MV-4-11 (cell line): ENCODE measurements around the gene RSPH9.

ENCODE experiments used
- DNase-seq: peaks from one replicate; lab custom pipeline; 2025; lab: John Stamatoyannopoulos, UW

Gene RSPH9

GRCh38 chr6:43668151-43669028, 23.6 kb downstream of the RSPH9 start:
- DNase-seq, result peak; percentile 64

- DNase-seq, result no peak
These were observed 24.4 kb downstream of the RSPH9 start for GRCh38 chr6:43669050-43669921.

DNA sequence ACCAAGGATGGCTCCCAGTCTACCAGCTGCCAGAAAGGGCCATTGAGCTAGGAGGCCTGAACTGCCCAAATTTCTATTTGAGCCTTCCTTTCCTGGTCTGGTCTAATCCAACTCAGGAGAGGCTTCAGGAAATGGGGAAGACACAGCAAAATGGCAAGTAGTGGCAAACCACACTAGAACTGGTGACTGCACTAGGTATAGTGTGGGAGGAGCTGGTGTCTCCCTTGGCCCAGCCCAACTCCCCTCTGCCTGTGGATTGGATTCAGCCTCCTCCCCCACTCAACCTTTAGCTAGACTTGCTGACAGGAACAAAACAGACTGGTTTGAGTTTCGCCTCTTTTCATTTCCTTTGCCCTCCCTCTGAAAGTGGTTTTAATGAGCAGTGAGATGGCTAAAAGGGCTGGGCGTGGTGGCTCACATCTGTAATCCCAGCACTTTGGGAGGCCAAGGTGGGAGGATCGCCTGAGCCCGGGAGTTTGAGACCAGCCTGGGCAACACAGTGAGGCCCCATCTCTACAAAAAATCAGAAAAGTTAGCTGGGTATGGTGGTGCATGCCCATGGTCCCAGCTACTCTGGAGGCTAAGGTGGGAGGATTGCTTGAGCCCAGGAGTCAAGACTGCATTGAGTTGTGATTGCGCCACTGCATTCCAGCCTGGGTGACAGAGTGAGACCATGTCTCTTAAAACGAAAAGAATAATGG, 25.2 kb downstream of the RSPH9 start:
- DNase-seq, result peak; percentile 63

- no peak for DNase-seq
These were observed 25.8 kb downstream of the RSPH9 start for GRCh38 chr6:43670623-43670986.

DNA sequence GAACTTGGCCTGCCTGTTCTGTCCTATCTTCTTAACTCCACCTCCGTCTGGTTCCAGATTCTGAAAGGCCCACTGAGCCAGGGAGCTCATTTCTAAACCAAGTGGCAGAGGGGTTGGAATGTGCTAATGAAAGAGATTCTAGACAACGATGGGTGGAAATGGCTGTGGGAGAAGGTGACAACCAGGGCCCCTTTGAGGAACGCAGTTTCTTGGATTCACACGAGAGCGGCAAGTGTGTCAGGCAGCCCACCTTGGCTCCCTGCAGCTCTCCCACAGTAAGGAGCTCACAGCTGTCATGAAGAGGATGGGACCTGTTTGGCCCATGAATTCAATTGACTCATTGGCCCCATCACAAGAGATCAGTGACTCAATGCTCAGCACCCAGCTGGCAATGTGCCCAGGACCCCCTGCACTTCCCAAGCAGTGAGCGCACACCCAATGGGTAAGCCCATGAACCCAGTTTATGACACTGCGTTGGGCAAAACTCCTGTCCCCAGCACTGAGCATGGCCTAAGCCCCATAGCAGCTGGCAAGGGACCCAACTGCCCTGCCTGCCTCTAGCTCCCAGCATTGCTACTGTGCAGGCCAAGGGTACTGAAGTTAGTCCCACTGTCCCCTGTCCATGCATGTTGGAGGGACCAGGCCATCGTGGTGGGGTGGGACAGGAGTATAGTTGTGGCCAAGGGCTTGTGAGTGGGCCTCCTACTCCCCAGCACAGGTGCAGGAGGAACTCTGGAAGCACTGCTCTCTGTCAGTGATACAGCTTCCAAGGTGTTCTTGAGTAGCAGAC, 26.4 kb downstream of the RSPH9 start:
- DNase-seq, result no peak

DNA sequence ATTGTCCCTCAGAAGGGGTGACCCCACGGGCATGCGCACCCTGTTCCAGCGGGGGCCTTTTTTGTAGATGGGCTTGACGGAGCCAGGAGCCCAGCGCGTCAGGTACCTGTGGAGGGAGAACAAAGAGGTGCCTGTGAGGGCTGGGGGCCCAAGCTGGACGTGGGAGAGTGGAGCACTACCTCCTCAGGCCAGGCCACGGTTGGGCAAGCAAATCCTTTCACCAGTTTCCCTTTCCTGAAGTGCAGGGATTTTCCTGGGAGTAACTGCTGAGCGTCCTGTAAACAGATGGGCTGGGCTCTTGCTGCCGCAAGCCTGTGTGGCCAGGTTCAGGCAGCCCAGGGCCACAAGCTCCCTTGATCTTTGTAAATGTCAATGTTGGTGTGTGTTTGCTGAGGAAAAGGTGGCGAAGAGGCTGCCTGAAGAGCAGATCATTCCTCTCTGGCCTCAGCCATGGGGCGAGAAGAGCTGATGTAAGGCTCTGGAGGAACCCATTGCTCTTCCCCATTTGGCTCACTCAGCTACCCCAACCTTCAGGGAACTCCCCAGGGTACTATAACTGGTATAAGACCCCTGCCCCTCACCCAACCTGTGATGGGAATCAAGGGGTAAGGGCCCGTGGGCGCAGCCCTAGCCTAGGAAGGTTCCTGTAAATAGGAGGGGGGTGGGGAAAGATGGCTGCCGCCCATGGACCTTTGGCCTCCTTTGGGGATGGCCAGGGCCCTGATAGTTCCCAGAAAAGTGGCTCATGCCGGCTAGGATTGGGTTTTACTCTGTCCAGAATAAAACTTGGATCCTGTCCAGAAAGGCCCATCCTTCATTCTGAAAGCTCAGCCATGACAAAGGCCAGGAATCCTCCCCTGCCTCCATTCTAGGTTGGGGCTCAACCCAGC, 27.2 kb downstream of the RSPH9 start:
- DNase-seq, result no peak

DNA sequence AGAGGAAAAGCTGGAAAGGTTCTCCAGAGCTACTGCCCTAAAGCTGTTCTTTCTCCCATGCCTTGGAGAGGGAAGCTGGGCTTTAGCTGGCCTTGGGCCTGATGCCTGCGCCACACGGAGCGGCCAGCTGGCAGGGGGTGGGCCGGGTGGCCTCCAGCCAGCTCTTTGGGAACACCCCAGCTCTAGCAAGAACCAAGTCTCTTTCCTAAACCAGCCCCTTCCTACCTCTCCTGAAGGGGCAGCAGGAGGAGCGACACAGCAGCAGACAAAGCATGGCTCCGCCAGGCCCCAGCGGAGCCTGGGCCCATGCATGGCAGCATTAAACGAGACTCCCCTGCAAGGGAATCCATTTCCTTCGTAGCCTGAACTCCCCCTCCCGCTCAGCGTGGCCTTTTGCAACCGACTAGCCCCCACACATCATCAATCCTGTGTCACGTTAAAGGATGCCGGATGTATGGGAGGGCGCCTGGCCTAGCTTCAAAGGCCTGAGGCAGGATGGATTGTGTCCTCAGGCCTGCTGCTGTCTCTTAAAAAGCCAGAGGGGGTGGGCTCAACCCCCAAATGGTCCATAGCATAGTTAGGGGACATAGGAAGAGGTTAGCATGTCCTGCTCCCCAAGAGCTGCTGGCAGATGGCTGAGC, 28.7 kb downstream of the RSPH9 start:
- DNase-seq, result no peak

DNA sequence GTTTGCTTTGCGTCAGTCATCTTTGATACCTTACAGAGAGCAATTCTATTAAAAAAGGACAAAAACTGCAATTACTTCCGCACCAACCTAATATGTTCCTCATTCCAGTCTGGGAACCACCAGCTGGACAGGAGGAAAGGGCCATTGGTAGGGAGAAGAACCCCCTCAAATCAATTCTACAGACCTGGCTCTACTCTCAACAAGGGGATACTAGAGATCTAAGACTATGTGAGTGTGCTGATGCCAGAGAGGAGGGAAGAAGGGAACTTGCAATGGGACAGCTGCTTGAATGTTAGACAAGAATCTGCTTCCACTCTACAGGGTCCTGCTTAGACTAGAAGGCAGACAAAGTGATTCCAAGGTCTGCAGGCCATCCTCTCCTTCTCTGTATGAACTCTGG, 29.5 kb downstream of the RSPH9 start:
- no peak for DNase-seq

- DNase-seq, result no peak
These were observed 30.1 kb downstream of the RSPH9 start for GRCh38 chr6:43674921-43675320.

GRCh38 chr6:43676962-43677606, 32.2 kb downstream of the RSPH9 start:
- no peak for DNase-seq

DNA sequence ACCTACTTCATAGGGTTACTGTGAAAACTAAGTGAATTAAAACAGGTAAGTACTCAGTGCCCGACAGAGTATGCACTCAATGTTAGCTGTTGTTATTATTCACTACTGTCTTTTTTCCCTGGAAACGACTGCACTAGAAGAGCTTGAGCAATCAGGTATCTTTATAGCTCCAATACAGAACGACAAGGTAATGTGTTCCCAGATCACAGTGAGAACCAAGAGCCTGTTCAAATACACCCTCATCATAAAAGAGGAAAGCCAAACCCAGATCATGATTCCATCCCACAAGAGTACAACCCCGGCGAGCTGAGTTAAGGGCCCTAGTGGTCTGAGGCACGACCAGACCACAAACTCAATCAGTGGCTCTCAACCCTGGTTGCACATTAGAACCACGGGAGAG, 32.9 kb downstream of the RSPH9 start:
- DNase-seq, result no peak

GRCh38 chr6:43678341-43678740, 33.5 kb downstream of the RSPH9 start:
- DNase-seq, result no peak

DNA sequence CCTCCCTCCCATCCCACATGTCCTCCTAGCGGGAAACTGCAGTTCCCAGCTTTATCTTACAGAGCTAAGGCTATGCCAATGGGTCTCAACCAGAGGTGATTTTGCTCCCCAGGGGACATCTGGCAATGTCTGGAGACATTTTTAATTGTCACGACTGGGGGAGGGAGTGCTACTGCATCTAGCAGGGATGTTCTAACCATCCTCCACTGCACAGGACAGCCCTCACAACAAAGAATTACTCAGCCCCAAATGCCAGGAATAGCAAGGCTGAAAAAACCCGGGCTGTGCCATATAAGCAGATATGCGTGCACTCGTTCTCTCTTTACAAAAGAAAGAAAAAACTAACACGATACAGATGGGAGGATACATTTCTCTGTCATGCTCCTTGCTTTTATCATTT, 34.2 kb downstream of the RSPH9 start:
- DNase-seq, result no peak

GRCh38 chr6:43680308-43681200, 35.7 kb downstream of the RSPH9 start:
- DNase-seq, result no peak

- no peak for DNase-seq
These were observed 36.5 kb downstream of the RSPH9 start for GRCh38 chr6:43681303-43681702.

DNA sequence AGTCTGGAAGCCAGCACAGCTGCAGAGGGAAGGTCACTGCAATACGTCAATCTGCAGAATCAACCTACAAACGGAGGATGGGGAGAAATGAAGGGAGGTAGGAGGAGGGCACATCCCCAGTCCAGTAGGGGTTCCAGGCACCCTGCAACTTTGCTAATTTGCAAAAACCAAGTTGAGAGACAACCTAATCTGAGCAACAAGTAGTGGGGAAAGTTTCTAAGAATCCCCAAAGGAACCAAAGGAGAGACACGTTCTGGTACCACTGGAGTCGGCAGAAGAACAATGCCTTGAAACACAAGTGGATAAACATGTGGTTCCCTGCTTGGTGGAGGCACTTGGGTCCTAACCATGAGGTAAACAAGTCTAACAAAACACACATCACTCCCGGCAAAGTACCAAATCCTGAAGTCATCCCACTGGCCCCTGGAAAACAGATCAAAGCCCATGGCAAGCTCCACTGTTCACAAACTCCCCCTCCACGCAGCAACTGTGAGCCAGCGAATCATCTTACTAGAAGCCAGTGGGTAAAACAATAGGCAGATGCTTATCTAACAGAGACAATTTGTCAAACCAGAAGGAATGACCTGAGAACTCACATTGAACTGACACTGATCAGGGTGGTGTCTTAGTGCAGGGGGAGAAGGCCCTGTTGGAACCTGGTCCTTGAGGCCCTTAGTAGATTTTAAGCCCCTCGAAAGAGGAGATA, 38.0 kb downstream of the RSPH9 start:
- DNase-seq, result no peak

GRCh38 chr6:43683708-43684455, 39.0 kb downstream of the RSPH9 start:
- peak; percentile 70 for DNase-seq
